ENCODE measurements around the gene TMEM212. TPM values are rescaled to one million over a fixed set of nuclear protein-coding genes. Genes with fewer than 3 reads are reported as not detected.

TMEM212 gene
- total and polyA plus RNA-seq, 2 of the 13 experiments (the other 11 are each of a cell fraction or from before 2014, with no cell fraction given) = not detected

DNA sequence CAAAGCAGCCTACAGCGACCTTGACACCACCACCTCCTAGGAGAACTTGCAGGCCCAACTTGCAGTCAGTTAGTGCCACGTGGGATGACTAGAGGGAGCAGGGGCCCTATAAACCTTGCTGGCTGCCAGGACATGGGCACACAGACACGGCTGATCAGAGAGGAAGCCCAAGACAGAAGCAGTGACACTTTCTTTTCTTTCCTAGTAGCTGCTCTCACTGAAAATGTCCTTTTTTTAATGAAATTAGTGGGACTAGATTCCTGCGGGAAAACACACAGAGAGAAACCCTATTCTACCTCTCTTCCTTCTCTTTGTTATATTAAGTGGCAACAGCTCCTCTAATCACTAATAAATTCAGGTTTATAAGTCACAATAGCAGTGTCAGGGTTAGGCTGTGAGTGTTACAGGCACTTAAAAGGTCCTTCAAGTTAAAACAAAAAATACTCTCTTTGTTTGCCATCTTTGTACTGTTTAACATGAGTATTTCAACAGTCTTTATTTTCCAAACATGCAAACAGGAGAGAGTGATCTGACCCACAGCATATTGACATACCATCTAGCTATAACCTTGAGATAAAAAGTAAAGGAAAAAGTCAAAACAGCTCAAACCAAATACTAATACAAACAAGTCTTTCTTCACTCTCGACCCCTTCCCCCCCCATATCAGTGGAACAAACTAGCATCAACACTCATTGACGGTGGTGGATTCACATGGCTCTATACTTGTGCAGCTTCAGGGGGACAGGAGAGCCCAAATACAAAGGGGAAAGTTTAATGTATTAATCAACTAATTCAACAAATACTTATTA lies 2.1 kb upstream of the TMEM212 start (continued):
- TF ChIP-seq, protein P1, sequence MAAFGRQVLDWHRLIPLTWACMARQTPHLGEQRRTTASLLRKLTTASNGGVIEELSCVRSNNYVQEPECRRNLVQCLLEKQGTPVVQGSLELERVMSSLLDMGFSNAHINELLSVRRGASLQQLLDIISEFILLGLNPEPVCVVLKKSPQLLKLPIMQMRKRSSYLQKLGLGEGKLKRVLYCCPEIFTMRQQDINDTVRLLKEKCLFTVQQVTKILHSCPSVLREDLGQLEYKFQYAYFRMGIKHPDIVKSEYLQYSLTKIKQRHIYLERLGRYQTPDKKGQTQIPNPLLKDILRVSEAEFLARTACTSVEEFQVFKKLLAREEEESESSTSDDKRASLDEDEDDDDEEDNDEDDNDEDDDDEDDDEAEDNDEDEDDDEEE (CRISPR knock-in tag; IDR thresholded peaks at IDR 0.05) = no peak
- TF ChIP-seq PAF1 (CRISPR knock-in tag; IDR thresholded peaks at IDR 0.05) = no peak
- peak; percentile 18; the same call in 1 of the 2 replicates for TF ChIP-seq SMARCC2 (IDR thresholded peaks at IDR 0.05)
- peak; percentile 90; the same call in 1 of the 2 replicates for TF ChIP-seq MIER3 (CRISPR knock-in tag; IDR thresholded peaks at IDR 0.05; ENCODE audit: borderline replicate concordance)
- peak; percentile 93 for TF ChIP-seq SIX1 (CRISPR knock-in tag; IDR thresholded peaks at IDR 0.05; ENCODE audit: borderline replicate concordance)
- TF ChIP-seq ZNF343 (CRISPR knock-in tag; IDR thresholded peaks at IDR 0.05) = no peak
- peak; percentile 23; the same call in 1 of the 2 replicates for TF ChIP-seq KLF11 (CRISPR knock-in tag; IDR thresholded peaks at IDR 0.05)
- TF ChIP-seq ZNF878 (CRISPR knock-in tag; IDR thresholded peaks at IDR 0.05) = peak; percentile 65; the same call in 1 of the 2 replicates
- peak; percentile 77; the same call in 1 of the 2 replicates for TF ChIP-seq ZBTB20 (CRISPR knock-in tag; IDR thresholded peaks at IDR 0.05; ENCODE audit: borderline replicate concordance, low read depth)
- TF ChIP-seq ETV5 (CRISPR knock-in tag; IDR thresholded peaks at IDR 0.05; ENCODE audit: borderline replicate concordance) = peak; percentile 78; the same call in 1 of the 2 replicates
- TF ChIP-seq SMAD3 (CRISPR knock-in tag; IDR thresholded peaks at IDR 0.05) = peak; percentile 95
- peak; percentile 69; the same call in 1 of the 2 replicates for TF ChIP-seq REPIN1 (CRISPR knock-in tag; IDR thresholded peaks at IDR 0.05; ENCODE audit: borderline replicate concordance, low read depth)
- TF ChIP-seq, protein P2, sequence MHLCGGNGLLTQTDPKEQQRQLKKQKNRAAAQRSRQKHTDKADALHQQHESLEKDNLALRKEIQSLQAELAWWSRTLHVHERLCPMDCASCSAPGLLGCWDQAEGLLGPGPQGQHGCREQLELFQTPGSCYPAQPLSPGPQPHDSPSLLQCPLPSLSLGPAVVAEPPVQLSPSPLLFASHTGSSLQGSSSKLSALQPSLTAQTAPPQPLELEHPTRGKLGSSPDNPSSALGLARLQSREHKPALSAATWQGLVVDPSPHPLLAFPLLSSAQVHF (CRISPR knock-in tag; IDR thresholded peaks at IDR 0.05) = no peak
- peak; percentile 85; the same call in 1 of the 2 replicates for TF ChIP-seq NCOR1 (IDR thresholded peaks at IDR 0.05; ENCODE audit: borderline replicate concordance, low read length)
- TF ChIP-seq ASH2L (IDR thresholded peaks at IDR 0.05; ENCODE audit: insufficient read length, low read depth, low read length) = peak; percentile 77
- no peak for TF ChIP-seq MAZ (IDR thresholded peaks at IDR 0.05; ENCODE audit: borderline replicate concordance, low read depth, low read length)
- TF ChIP-seq MAZ (CRISPR knock-in tag; IDR thresholded peaks at IDR 0.05; ENCODE audit: low read depth) = 0 out of 2 replicates have a peak, but pooled peaks have one; percentile 30
- TF ChIP-seq ATF7 (IDR thresholded peaks at IDR 0.05) = no peak
- peak; percentile 32; the same call in 1 of the 2 replicates for TF ChIP-seq ATF7 (CRISPR knock-in tag; IDR thresholded peaks at IDR 0.05)
- TF ChIP-seq, protein P3, sequence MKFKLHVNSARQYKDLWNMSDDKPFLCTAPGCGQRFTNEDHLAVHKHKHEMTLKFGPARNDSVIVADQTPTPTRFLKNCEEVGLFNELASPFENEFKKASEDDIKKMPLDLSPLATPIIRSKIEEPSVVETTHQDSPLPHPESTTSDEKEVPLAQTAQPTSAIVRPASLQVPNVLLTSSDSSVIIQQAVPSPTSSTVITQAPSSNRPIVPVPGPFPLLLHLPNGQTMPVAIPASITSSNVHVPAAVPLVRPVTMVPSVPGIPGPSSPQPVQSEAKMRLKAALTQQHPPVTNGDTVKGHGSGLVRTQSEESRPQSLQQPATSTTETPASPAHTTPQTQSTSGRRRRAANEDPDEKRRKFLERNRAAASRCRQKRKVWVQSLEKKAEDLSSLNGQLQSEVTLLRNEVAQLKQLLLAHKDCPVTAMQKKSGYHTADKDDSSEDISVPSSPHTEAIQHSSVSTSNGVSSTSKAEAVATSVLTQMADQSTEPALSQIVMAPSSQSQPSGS (CRISPR knock-in tag; IDR thresholded peaks at IDR 0.05) = peak; percentile 79
- TF ChIP-seq ZNF841 (CRISPR knock-in tag; IDR thresholded peaks at IDR 0.05; ENCODE audit: borderline replicate concordance) = 0 out of 2 replicates have a peak, but pooled peaks have one; percentile 44
- peak; percentile 66; the same call in 1 of the 2 replicates for TF ChIP-seq PHF21A (CRISPR knock-in tag; IDR thresholded peaks at IDR 0.05)

All from HepG2 (cell line).